ENCODE results near the gene MAU2.
A peak's percentile ranks its signal among the peaks of the same experiment; 100 is the strongest.
"Not testable (repeated sequence)": the region's sequence is repeated elsewhere in the genome, so short reads cannot be mapped to it uniquely, and the experiment has no call there.

The MAU2 gene

GRCh38 chr19:19385896-19386869 lies 65.6 kb downstream of the MAU2 start:
- DNase-seq: peak; percentile 58

- DNase-seq: no peak
Measured at GRCh38 chr19:19387108-19387507, 66.5 kb downstream of the MAU2 start.

GRCh38 chr19:19388568-19389555 lies 68.2 kb downstream of the MAU2 start:
- DNase-seq: no peak

- DNase-seq: not testable (repeated sequence)
Measured at GRCh38 chr19:19389683-19390082, 69.1 kb downstream of the MAU2 start.

GRCh38 chr19:19394333-19394732 lies 73.7 kb downstream of the MAU2 start:
- DNase-seq: not testable (repeated sequence)

GRCh38 chr19:19399733-19400433 lies 79.3 kb downstream of the MAU2 start:
- DNase-seq: no peak

- DNase-seq: no peak
Measured at GRCh38 chr19:19402656-19403372, 82.2 kb downstream of the MAU2 start.

- peak; percentile 25 for DNase-seq
Measured at GRCh38 chr19:19403373-19403901, 82.8 kb downstream of the MAU2 start.

GRCh38 chr19:19404879-19405860 lies 84.5 kb downstream of the MAU2 start, which contains the start of gene GATAD2A:
TSS of gene GATAD2A (plus strand) at chr19:19405675. CDS start at chr19:19465346, 59,671 bp downstream.
- peak; percentile 82 for DNase-seq

GRCh38 chr19:19405971-19406877 lies 85.6 kb downstream of the MAU2 start:
- DNase-seq: peak; percentile 71

GRCh38 chr19:19406878-19407632 lies 86.4 kb downstream of the MAU2 start:
- peak; percentile 52 for DNase-seq

- DNase-seq: no peak
Measured at GRCh38 chr19:19407633-19407930, 87.0 kb downstream of the MAU2 start.

All from activated naive CD4-positive, alpha-beta T cell treated with anti-CD3 and anti-CD28 coated beads, Interleukin-2, amount 50 U/mL, for 16 hours (primary cell).